Measurements from ENCODE around the gene CAPN8. TPM values are rescaled to one million over a fixed set of nuclear protein-coding genes. Genes with fewer than 3 reads are reported as not detected.

Gene CAPN8
- total RNA-seq, 1 experiment from 2014 or later = 0.54 TPM

GRCh38 chr1:223549740-223550139 lies 115.8 kb downstream of the CAPN8 start:
- Histone ChIP-seq H3K4me2 (ENCODE audit: low read length) (no peak overlapping the region), H3K4me1 (ENCODE audit: control insufficient read depth in 1 of 2, insufficient read depth in 2 of 2, low read length in 2 of 2) (no peaks in the 10 kb centered on the region), H3K27me3 (ENCODE audit: insufficient read depth, low read length) (no peaks in the 10 kb centered on the region), H4K20me1 (ENCODE audit: insufficient read depth) (no peaks in the 10 kb centered on the region), H3K9me3 (ENCODE audit: control insufficient read depth in 1 of 2, insufficient read depth in 1 of 2, low read depth in 1 of 2, low read length in 2 of 2) (no peaks in the 10 kb centered on the region), H3K27ac (ENCODE audit: low read depth, low read length) (no peak overlapping the region), H3K4me3 (replicated peaks in 1 of 2; ENCODE audit: low read depth in 1 of 2, low read length in 2 of 2) (no peak overlapping the region), H2AFZ (ENCODE audit: low read depth, low read length, poor library complexity, severe bottlenecking) (no peak overlapping the region), H3K9ac (ENCODE audit: low read length) (no peak overlapping the region), H3K9me2 (ENCODE audit: insufficient read depth) (no peaks in the 10 kb centered on the region), H3K36me3 (ENCODE audit: control insufficient read depth in 1 of 2, insufficient read depth in 2 of 2, low read length in 2 of 2) (no peaks in the 10 kb centered on the region), H3K79me2 (ENCODE audit: insufficient read depth, low read length) (no peaks in the 10 kb centered on the region)
- TF ChIP-seq MAX (IDR thresholded peaks at IDR 0.05) (no peak), YY1 (IDR thresholded peaks at IDR 0.05; ENCODE audit: extremely low read depth, insufficient replicate concordance, low read depth, low read length) (no peak), SP1 (IDR thresholded peaks at IDR 0.05; ENCODE audit: low read depth) (no peak), POLR2AphosphoS5 (IDR thresholded peaks at IDR 0.05; ENCODE audit: low read depth, low read length) (no peak), EGR1 (IDR thresholded peaks at IDR 0.05; ENCODE audit: low read depth) (no peak), ELF1 (IDR thresholded peaks at IDR 0.05; ENCODE audit: borderline replicate concordance, low read depth) (no peak), POLR2A (IDR thresholded peaks at IDR 0.05; ENCODE audit: borderline replicate concordance, extremely low read depth, insufficient read depth, insufficient read length) (no peak), FOSL1 (IDR thresholded peaks at IDR 0.05; ENCODE audit: low read depth) (no peak), EZH2phosphoT487 (IDR thresholded peaks at IDR 0.05; ENCODE audit: borderline replicate concordance) (no peak), EZH2 (IDR thresholded peaks at IDR 0.05) (no peak)
- no peak for DNase-seq (ENCODE audit: low read depth, low spot score)
- POLR2A ChIA-PET = no interaction called here
- RAD21 ChIA-PET (ENCODE audit: low non-redundant PET in 1 of 2, low total read pairs in 2 of 2, uncharacterized antibody in 2 of 2, unreplicated experiment in 2 of 2) = no interaction called here
- BruUV-seq (replicated peaks) = no TSS peak
- ATAC-seq = no peak
- intact Hi-C loops (cut with micrococcal nuclease) = no loop called here
- CTCF ChIA-PET = no interaction called here

GRCh38 chr1:223547316-223548114 lies 118.0 kb downstream of the CAPN8 start:
- Histone ChIP-seq H3K4me1 (ENCODE audit: control insufficient read depth in 1 of 2, insufficient read depth in 2 of 2, low read length in 2 of 2) (no peaks in the 10 kb centered on the region), H3K27me3 (ENCODE audit: insufficient read depth, low read length) (no peaks in the 10 kb centered on the region), H2AFZ (ENCODE audit: low read depth, low read length, poor library complexity, severe bottlenecking) (no peak overlapping the region), H3K36me3 (ENCODE audit: control insufficient read depth in 1 of 2, insufficient read depth in 2 of 2, low read length in 2 of 2) (no peaks in the 10 kb centered on the region), H3K4me3 (replicated peaks in 1 of 2; ENCODE audit: low read depth in 1 of 2, low read length in 2 of 2) (no peak overlapping the region), H3K9me2 (ENCODE audit: insufficient read depth) (no peaks in the 10 kb centered on the region), H3K4me2 (ENCODE audit: low read length) (no peak overlapping the region), H3K27ac (ENCODE audit: low read depth, low read length) (no peak overlapping the region), H3K9me3 (ENCODE audit: control insufficient read depth in 1 of 2, insufficient read depth in 1 of 2, low read depth in 1 of 2, low read length in 2 of 2) (no peaks in the 10 kb centered on the region), H4K20me1 (ENCODE audit: insufficient read depth) (no peaks in the 10 kb centered on the region), H3K79me2 (ENCODE audit: insufficient read depth, low read length) (no peaks in the 10 kb centered on the region), H3K9ac (ENCODE audit: low read length) (no peak overlapping the region)
- no peak for ATAC-seq
- no TSS peak for BruUV-seq (replicated peaks)
- DNase-seq (ENCODE audit: low read depth, low spot score) = no peak
- ChIA-PET RAD21 (ENCODE audit: low non-redundant PET in 1 of 2, low total read pairs in 2 of 2, uncharacterized antibody in 2 of 2, unreplicated experiment in 2 of 2) (no interaction called here), POLR2A (no interaction called here), CTCF (no interaction called here)
- intact Hi-C loops (cut with micrococcal nuclease) = no loop called here
- TF ChIP-seq REST (IDR thresholded peaks at IDR 0.05; ENCODE audit: low read depth) (no peak), EGR1 (IDR thresholded peaks at IDR 0.05; ENCODE audit: low read depth) (no peak), JUND (IDR thresholded peaks at IDR 0.05) (no peak), ZNF274 (IDR thresholded peaks at IDR 0.05; ENCODE audit: low read depth, low read length) (no peak), CTCF (IDR thresholded peaks at IDR 0.05 in 2 of 3, conservative IDR thresholded peaks at IDR 0.05 in 1 of 3; ENCODE audit: borderline replicate concordance in 1 of 3, insufficient read depth in 1 of 3, low read depth in 2 of 3, low read length in 2 of 3) (no peak), POLR2AphosphoS5 (IDR thresholded peaks at IDR 0.05; ENCODE audit: low read depth, low read length) (no peak), TCF7L2 (IDR thresholded peaks at IDR 0.05; ENCODE audit: borderline replicate concordance, extremely low read depth, insufficient read depth, insufficient read length) (no peak)
